ENCODE data around the gene DNAAF2. TPM values are rescaled to one million over a fixed set of nuclear protein-coding genes. Genes with fewer than 3 reads are reported as not detected.

DNAAF2 gene
- total and polyA plus RNA-seq, 11 donors, result 3.4 to 10.0 (median 5.1) TPM

Other genes starting within 250 kb of the DNAAF2 start
- gene RPS29, start 48.9 kb downstream of the DNAAF2 start, total RNA-seq, result 1,000 to 10,000 TPM in 2 of 9 donors, 100 to 1,000 TPM in 7; 507 to 4,598 (median 922) TPM
- 1,000 to 10,000 TPM in 1 of 2 donors, 100 to 1,000 TPM in 1; 914 to 1,431 TPM for gene RPS29, start 48.9 kb downstream of the DNAAF2 start, polyA plus RNA-seq
- 10 to 100 TPM in 2 of 9 donors, 1 to 10 TPM in 7; 2.5 to 39.6 (median 7.5) TPM for gene LRR1, start 36.3 kb downstream of the DNAAF2 start, total RNA-seq
- gene LRR1, start 36.3 kb downstream of the DNAAF2 start, polyA plus RNA-seq, result 1 to 10 TPM; 2.1 to 7.1 TPM
- 100 to 1,000 TPM; 107 to 262 (median 138) TPM for gene RPL36AL, start 14.6 kb downstream of the DNAAF2 start, total RNA-seq
- 100 to 1,000 TPM; 328 to 512 TPM for gene RPL36AL, start 14.6 kb downstream of the DNAAF2 start, polyA plus RNA-seq
- 10 to 100 TPM; 12.5 to 28.8 (median 16.4) TPM for gene MGAT2, start 14.4 kb downstream of the DNAAF2 start, total RNA-seq
- gene MGAT2, start 14.4 kb downstream of the DNAAF2 start, polyA plus RNA-seq, result 10 to 100 TPM in 1 of 2 donors, 1 to 10 TPM in 1; 6.8 to 28.1 TPM
- gene POLE2, start 53.0 kb upstream of the DNAAF2 start, total RNA-seq, result 1 to 10 TPM in 4 of 9 donors, under 1 TPM in 4, not detected in 1; 0.25 to 3.4 (median 0.91) TPM
- gene POLE2, start 53.0 kb upstream of the DNAAF2 start, polyA plus RNA-seq, result 1 to 10 TPM in 1 of 2 donors, under 1 TPM in 1; 0.88 to 1.2 TPM
- 1 to 10 TPM; 3.0 to 9.8 (median 7.4) TPM for gene KLHDC1, start 57.9 kb upstream of the DNAAF2 start, total RNA-seq
- 1 to 10 TPM; 1.1 to 3.7 TPM for gene KLHDC1, start 57.9 kb upstream of the DNAAF2 start, polyA plus RNA-seq
- gene KLHDC2, start 132.9 kb upstream of the DNAAF2 start, total RNA-seq, result 10 to 100 TPM; 68.2 to 93.6 (median 85.9) TPM
- gene KLHDC2, start 132.9 kb upstream of the DNAAF2 start, polyA plus RNA-seq, result 10 to 100 TPM; 40.7 to 48.9 TPM
- 10 to 100 TPM; 26.7 to 69.7 (median 52.8) TPM for gene NEMF, start 217.5 kb upstream of the DNAAF2 start, total RNA-seq
- 10 to 100 TPM; 30.5 to 33.3 TPM for gene NEMF, start 217.5 kb upstream of the DNAAF2 start, polyA plus RNA-seq

Data from heart left ventricle (tissue), 11 donors.